Upper lobe of left lung (tissue), 6 donors: ENCODE results near the gene DYNLT5. TPM values are rescaled to one million over a fixed set of nuclear protein-coding genes. Genes with fewer than 3 reads are reported as not detected.
A peak's percentile ranks its signal among the peaks of the same experiment; 100 is the strongest.
"Not testable (repeated sequence)": the region's sequence is repeated elsewhere in the genome, so short reads cannot be mapped to it uniquely, and the experiment has no call there.

Experiments
- ATAC-seq, 2 donors: fragments of 200-7000 bp; cut with Tn5 transposase; one replicate each; pipeline ENCODE4 v1.9.1; 2022; ENCODE audit warnings: mild to moderate bottlenecking in 2 of 2, moderate library complexity in 2 of 2; ENCODE audit not compliant: low FRiP score in 2 of 2
- DNase-seq, 2 donors: peaks; one replicate each; pipeline ENCODE4 v3.0.0-alpha.2; 2019 to 2020
- H3K27ac ChIP-seq, 4 donors: fragments of 200-600 bp; sonication (generic); one replicate each; pipeline ENCODE4 v1.5.1; 2016 to 2019
- H3K27me3 ChIP-seq, 4 donors: fragments of 200-600 bp; sonication (generic); one replicate each; pipeline ENCODE4 v1.5.1; 2017 to 2019
- H3K36me3 ChIP-seq, 4 donors: fragments of 200-600 bp; sonication (generic); one replicate each; pipeline ENCODE4 v1.5.1; 2016 to 2019
- H3K4me1 ChIP-seq, 4 donors: fragments of 200-600 bp; sonication (generic); one replicate each; pipeline ENCODE4 v1.5.1; 2018 to 2019
- H3K4me3 ChIP-seq, 4 donors: fragments of 200-600 bp; sonication (generic); one replicate each; pipeline ENCODE4 v1.5.1; 2017 to 2019; ENCODE audit warnings: mild to moderate bottlenecking in 2 of 4, moderate library complexity in 1 of 4
- H3K9me3 ChIP-seq, 4 donors: fragments of 200-600 bp; sonication (generic); one replicate each; pipeline ENCODE4 v1.5.1; 2018 to 2019
- CTCF ChIP-seq, 6 experiments: fragments of 450-650 bp in 4 of 6; fragments of 200-600 bp in 2 of 6; sonication (generic) in 2 of 6; IDR thresholded peaks; one replicate each; pipeline ENCODE4 v1.5.1; 2016 to 2019; ENCODE audit warnings: antibody characterized with exemption in 6 of 6
- EP300 ChIP-seq, 4 donors: sonication (generic); formaldehyde crosslinking; IDR thresholded peaks; one replicate each; pipeline ENCODE4 v1.5.1; 2017; ENCODE audit warnings: antibody characterized with exemption in 4 of 4, control low read depth in 2 of 4
- POLR2A ChIP-seq, 4 donors: fragments of 450-650 bp; IDR thresholded peaks; one replicate each; pipeline ENCODE4 v1.5.1; 2016 to 2017; ENCODE audit warnings: antibody characterized with exemption in 4 of 4, mild to moderate bottlenecking in 2 of 4
- POLR2AphosphoS5 ChIP-seq, 2 donors: sonication (generic); formaldehyde crosslinking; IDR thresholded peaks; one replicate each; pipeline ENCODE4 v1.5.1; 2017; ENCODE audit warnings: antibody characterized with exemption in 2 of 2
- whole genome bisulfite sequencing, 2 donors: methylation state at CpG; one replicate each; pipeline ENCODE4 v1.1.5; 2017 to 2018; 5-methylcytosine and 5-hydroxymethylcytosine counted together
- total RNA-seq, 6 donors: library from RNA; depleted of rRNA in 4 of 6; stranded (reverse); fragments of >200 nt in 4 of 6; gene quantifications; one replicate each; pipeline versions ENCODE4 v1.1.0 to v1.2.1, GENCODE V29; 2016 to 2021
- donor health status: DM: no; HTN: no; CAD: no; lungs with moderate emphysema.
- donor health status: DM: no; HTN: yes; CAD: no; lungs with severe emphysema.

Gene DYNLT5
- total RNA-seq, 6 donors from 2014 or later: 0.40 to 33.9 (median 5.5) TPM

- ATAC-seq: no peak
- TF ChIP-seq CTCF (IDR thresholded peaks at IDR 0.05) (no peak), EP300 (IDR thresholded peaks at IDR 0.05) (no peak)
- H3K27ac ChIP-seq: no peak overlapping the region
- no peaks in the 10 kb centered on the region for H3K36me3 ChIP-seq
- H3K9me3 ChIP-seq: no peaks in the 10 kb centered on the region
- peaks cover 4 to 10% (median 6%) of the 10 kb centered on the region in 4 donors for H3K4me1 ChIP-seq
- DNase-seq: no peak
- no peak overlapping the region for H3K4me3 ChIP-seq
- H3K27me3 ChIP-seq: no peaks in the 10 kb centered on the region
Measured at GRCh38 chr1:66723985-66724384, 28.3 kb upstream of the DYNLT5 start.

- 26 to 28% methylated on average over 9 of the region's 9 CpGs for WGBS, 2 donors
- peak; percentile 85 to 90 for ATAC-seq
- Histone ChIP-seq H3K27ac (no peak overlapping the region), H3K36me3 (no peaks in the 10 kb centered on the region), H3K9me3 (no peaks in the 10 kb centered on the region), H3K4me3 (no peak overlapping the region), H3K4me1 (peaks cover 4 to 15% (median 6%) of the 10 kb centered on the region in 4 donors), H3K27me3 (no peaks in the 10 kb centered on the region)
- TF ChIP-seq EP300 (IDR thresholded peaks at IDR 0.05) (no peak), CTCF (IDR thresholded peaks at IDR 0.05) (peak; percentile 52 to 88 (median 77))
- peak in 1 of 2 donors; percentile 64 for DNase-seq
Measured at GRCh38 chr1:66725885-66726665, 26.2 kb upstream of the DYNLT5 start.

- TF ChIP-seq POLR2A (IDR thresholded peaks at IDR 0.05) (no peak), EP300 (IDR thresholded peaks at IDR 0.05) (no peak), CTCF (IDR thresholded peaks at IDR 0.05) (no peak), POLR2AphosphoS5 (IDR thresholded peaks at IDR 0.05) (no peak)
- no peak for ATAC-seq
- Histone ChIP-seq H3K4me1 (peaks cover 4 to 15% (median 9%) of the 10 kb centered on the region in 4 donors), H3K9me3 (no peaks in the 10 kb centered on the region), H3K27ac (peak overlapping the region in 1 of 4 donors; percentile 48), H3K27me3 (no peaks in the 10 kb centered on the region), H3K4me3 (no peak overlapping the region), H3K36me3 (no peaks in the 10 kb centered on the region)
- 65 to 66% methylated on average over 2 of the region's 2 CpGs for WGBS, 2 donors
- DNase-seq: no peak
Measured at GRCh38 chr1:66728021-66728420, 24.2 kb upstream of the DYNLT5 start.

GRCh38 chr1:66728716-66729115, 23.5 kb upstream of the DYNLT5 start:
- Histone ChIP-seq H3K4me1 (peaks cover 4 to 15% (median 9%) of the 10 kb centered on the region in 4 donors), H3K27ac (peak overlapping the region in 2 of 4 donors; percentile 1 to 48)
- not testable (repeated sequence) for H3K27me3 ChIP-seq, ATAC-seq, H3K4me3 ChIP-seq, H3K9me3 ChIP-seq, DNase-seq, H3K36me3 ChIP-seq

- TF ChIP-seq POLR2A (IDR thresholded peaks at IDR 0.05) (no peak), EP300 (IDR thresholded peaks at IDR 0.05) (no peak), CTCF (IDR thresholded peaks at IDR 0.05) (no peak), POLR2AphosphoS5 (IDR thresholded peaks at IDR 0.05) (no peak)
- Histone ChIP-seq H3K27ac (peak overlapping the region in 2 of 4 donors; percentile 1 to 48), H3K27me3 (no peaks in the 10 kb centered on the region), H3K9me3 (no peaks in the 10 kb centered on the region), H3K4me1 (peaks cover 4 to 15% (median 9%) of the 10 kb centered on the region in 4 donors), H3K4me3 (no peak overlapping the region), H3K36me3 (no peaks in the 10 kb centered on the region)
- ATAC-seq (no peak), DNase-seq (no peak)
- WGBS, 2 donors: 34 to 41% methylated on average over 6 of the region's 6 CpGs
Measured at GRCh38 chr1:66729119-66729518, 23.1 kb upstream of the DYNLT5 start.
